ENCODE data around the gene RNF151. TPM values are rescaled to one million over a fixed set of nuclear protein-coding genes. Genes with fewer than 3 reads are reported as not detected.

The RNF151 gene
- total and polyA plus RNA-seq, 8 donors, result 0.17 TPM; not detected in 7

DNA sequence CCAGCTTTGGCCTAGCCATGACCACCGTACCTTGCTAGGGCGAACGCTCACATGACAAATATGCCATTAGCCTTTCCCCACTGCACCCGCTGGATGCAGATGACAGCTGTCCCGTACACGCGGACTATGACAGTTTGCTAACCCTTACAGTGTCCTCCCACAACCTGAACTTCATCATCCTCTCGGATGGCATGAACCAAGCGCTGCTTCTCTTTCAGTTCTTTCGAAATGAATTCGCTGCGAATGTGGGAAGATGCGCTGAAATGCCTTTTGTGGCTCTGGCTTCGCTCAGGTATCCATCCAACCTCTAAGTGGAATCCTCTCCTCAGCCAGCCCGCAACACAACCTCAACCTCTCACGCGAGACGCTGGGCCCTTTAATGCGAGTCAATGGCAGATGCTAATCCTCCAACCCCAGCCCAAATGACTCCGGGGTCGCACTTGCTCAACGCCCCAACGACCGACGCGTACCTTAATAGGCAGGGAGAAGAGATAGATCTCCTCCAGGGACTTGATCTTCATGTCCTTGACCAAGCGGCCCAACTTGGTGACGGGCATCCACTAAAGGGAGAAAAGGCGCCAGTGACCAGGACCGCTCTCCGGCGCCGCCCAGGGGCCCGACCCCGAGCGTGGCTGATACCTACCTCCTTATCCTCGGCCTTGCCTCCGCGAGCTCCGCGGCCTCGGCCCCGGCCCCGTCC lies 2.7 kb upstream of the RNF151 start:
- peak overlapping the region; percentile 93 to 97 for H3K27ac ChIP-seq
- peak; percentile 42 for ATAC-seq
- H3K9me3 ChIP-seq, result no peaks in the 10 kb centered on the region
- peaks cover 0 to 29% of the 10 kb centered on the region in 2 donors for H3K36me3 ChIP-seq
- peak overlapping the region; percentile 90 to 95 for H3K4me3 ChIP-seq
- peaks cover 28 to 61% of the 10 kb centered on the region in 2 donors for H3K4me1 ChIP-seq
- intact Hi-C loops (cut with DNase I), result no loop called here
- no peak for TF ChIP-seq CTCF (IDR thresholded peaks at IDR 0.05)
- DNase-seq, result no peak
- H3K27me3 ChIP-seq, result no peaks in the 10 kb centered on the region

- no peaks in the 10 kb centered on the region for H3K27me3 ChIP-seq
- H3K4me1 ChIP-seq, result peaks cover 26 to 58% of the 10 kb centered on the region in 2 donors
- no peaks in the 10 kb centered on the region for H3K9me3 ChIP-seq
- H3K27ac ChIP-seq, result peak within 1 kb of the TSS; percentile 93 to 97
- intact Hi-C loops (cut with DNase I), result no loop called here
- DNase-seq (peak; percentile 98 to 99 (median 98)), ATAC-seq (peak; percentile 97)
- TF ChIP-seq CTCF (IDR thresholded peaks at IDR 0.05), result no peak
- peaks cover 0 to 29% of the 10 kb centered on the region in 2 donors for H3K36me3 ChIP-seq
- peak within 1 kb of the TSS; percentile 90 to 95 for H3K4me3 ChIP-seq
These were observed 1.9 kb upstream of the RNF151 start, which contains the start of gene RPS2 for GRCh38 chr16:1964506-1965395. RPS2 (minus strand) TSS chr16:1964826; CDS start chr16:1964625, 201 bp downstream.

GRCh38 chr16:1965396-1966001 lies 1.2 kb upstream of the RNF151 start:
- Histone ChIP-seq H3K4me1 (peaks cover 22 to 52% of the 10 kb centered on the region in 2 donors), H3K4me3 (peak overlapping the region; percentile 90 to 95), H3K9me3 (no peaks in the 10 kb centered on the region), H3K27ac (peak overlapping the region; percentile 93 to 97), H3K27me3 (no peaks in the 10 kb centered on the region), H3K36me3 (peaks cover 0 to 29% of the 10 kb centered on the region in 2 donors)
- no peak for TF ChIP-seq CTCF (IDR thresholded peaks at IDR 0.05)
- peak; percentile 3 for ATAC-seq
- DNase-seq, result no peak
- intact Hi-C loops (cut with DNase I), result no loop called here

DNA sequence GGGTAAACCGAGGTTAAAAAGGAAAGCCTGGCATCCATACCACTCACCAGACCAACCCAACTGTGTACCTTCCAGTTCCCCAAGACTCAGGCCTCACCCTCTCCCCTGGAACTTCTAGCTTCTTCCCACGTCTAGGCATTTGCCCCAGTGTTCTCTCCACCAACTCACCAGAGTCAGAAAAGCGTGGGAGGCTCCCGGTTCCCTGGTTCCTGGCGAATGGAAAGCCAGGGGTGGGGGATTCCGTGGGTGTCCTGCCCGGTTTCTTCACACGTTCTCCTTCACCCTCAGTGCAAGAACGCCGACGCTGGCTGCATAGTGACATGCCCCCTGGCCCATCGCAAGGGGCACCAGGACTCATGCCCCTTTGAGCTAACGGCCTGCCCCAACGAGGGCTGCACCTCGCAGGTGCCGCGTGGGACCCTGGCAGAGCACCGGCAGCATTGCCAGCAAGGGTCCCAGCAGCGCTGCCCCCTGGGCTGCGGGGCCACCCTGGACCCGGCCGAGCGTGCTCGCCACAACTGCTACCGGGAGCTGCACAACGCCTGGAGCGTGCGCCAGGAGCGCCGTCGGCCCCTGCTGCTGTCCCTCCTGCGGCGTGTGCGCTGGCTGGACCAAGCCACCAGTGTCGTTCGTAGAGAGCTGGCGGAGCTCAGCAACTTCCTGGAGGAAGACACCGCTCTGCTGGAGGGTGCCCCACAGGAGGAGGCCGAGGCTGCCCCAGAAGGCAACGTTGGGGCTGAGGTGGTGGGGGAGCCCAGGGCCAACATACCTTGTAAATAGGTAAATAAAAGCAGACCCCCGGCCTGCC lies 1.7 kb downstream of the RNF151 start:
- peak in 1 of 4 donors; percentile 71 for DNase-seq
- intact Hi-C loops (cut with DNase I), result no loop called here
- no peak for TF ChIP-seq CTCF (IDR thresholded peaks at IDR 0.05)

More for the DNA sequence above, 1.7 kb downstream of the RNF151 start:
- Histone ChIP-seq H3K4me3 (no peak overlapping the region), H3K9me3 (no peaks in the 10 kb centered on the region), H3K27ac (no peak overlapping the region), H3K4me1 (peaks cover 29 to 44% of the 10 kb centered on the region in 2 donors), H3K27me3 (no peaks in the 10 kb centered on the region), H3K36me3 (peaks cover 0 to 5% of the 10 kb centered on the region in 2 donors)
- ATAC-seq, result no peak
